Activated CD8-positive, alpha-beta T cell treated with anti-CD3 and anti-CD28 coated beads for 36 hours (primary cell): ENCODE measurements around the gene TRIM25. TPM values are rescaled to one million over a fixed set of nuclear protein-coding genes. Genes with fewer than 3 reads are reported as not detected.

Experiments
- ATAC-seq: fragments of 200-7000 bp; cut with Tn5 transposase; one replicate; pipeline ENCODE4 v1.10.0; 2021; ENCODE audit warnings: mild to moderate bottlenecking, moderate library complexity
- CTCF ChIA-PET: fragments of 350-600 bp; sonication (Branson Sonifier 250); formaldehyde crosslinking; loops from one replicate; lab custom pipeline; 2021; ENCODE audit warnings: antibody characterized with exemption; lab: Charles Lee
- POLR2A ChIA-PET: fragments of 350-600 bp; sonication (Branson Sonifier 250); formaldehyde crosslinking; loops from one replicate; lab custom pipeline; 2021; ENCODE audit warnings: antibody characterized with exemption; lab: Charles Lee
- DNase-seq: peaks from one replicate; pipeline ENCODE4 v3.0.0-alpha.2; 2020
- H3K27ac Mint-ChIP-seq: one replicate; pipeline ENCODE4 v1.8.0; 2021; ENCODE audit warnings: mild to moderate bottlenecking, mixed read lengths
- H3K27me3 Mint-ChIP-seq: one replicate; pipeline ENCODE4 v1.8.0; 2021; ENCODE audit warnings: mixed read lengths
- H3K36me3 Mint-ChIP-seq: one replicate; pipeline ENCODE4 v1.8.0; 2021; ENCODE audit warnings: low read depth, mixed read lengths
- H3K4me1 Mint-ChIP-seq: one replicate; pipeline ENCODE4 v1.8.0; 2021; ENCODE audit warnings: low read depth, mixed read lengths
- H3K4me3 Mint-ChIP-seq: one replicate; pipeline ENCODE4 v1.8.0; 2021; ENCODE audit warnings: mild to moderate bottlenecking, moderate library complexity, mixed read lengths
- H3K9me3 Mint-ChIP-seq: one replicate; pipeline ENCODE4 v1.8.0; 2021; ENCODE audit warnings: mixed read lengths
- CTCF ChIP-seq: fragments of 200-600 bp; IDR thresholded peaks from one replicate; pipeline ENCODE4 v1.8.0; 2022; ENCODE audit warnings: antibody characterized with exemption, mild to moderate bottlenecking
- intact Hi-C: fragments of 100-400 bp; cut with micrococcal nuclease; formaldehyde crosslinking; loops from one replicate; pipeline ENCODE4 v1.10.0; 2022
- total RNA-seq, 2 experiments: library from RNA; stranded (reverse); gene quantifications; one replicate each; pipeline ENCODE4 v1.2.3, GENCODE V29; 2021

Gene TRIM25
- total RNA-seq, 2 experiments from 2014 or later = 94.2 to 95.6 TPM

GRCh38 chr17:56851008-56851407 lies 62.8 kb downstream of the TRIM25 start:
- intact Hi-C loops = no loop called here
- DNase-seq (no peak), ATAC-seq (no peak)
- POLR2A ChIA-PET = interaction anchor here (1.0 to 1.7 kb wide), 5 partner anchors 9 to 48 kb away, joined by 3 to 6 read pairs (median 3); no protein-coding TSS in a partner anchor
- H3K36me3 Mint-ChIP-seq = peaks cover 41% of the 10 kb centered on the region
- CTCF ChIA-PET = interaction anchor here (0.7 to 1.7 kb wide), 3 partner anchors 12 to 89 kb away, joined by 3 to 6 read pairs (median 3); no protein-coding TSS in a partner anchor
- H3K9me3 Mint-ChIP-seq = no peaks in the 10 kb centered on the region
- no peak overlapping the region for H3K4me3 Mint-ChIP-seq
- no peak for TF ChIP-seq CTCF
- no peaks in the 10 kb centered on the region for H3K27me3 Mint-ChIP-seq
- H3K27ac Mint-ChIP-seq = no peak overlapping the region
- no peaks in the 10 kb centered on the region for H3K4me1 Mint-ChIP-seq

GRCh38 chr17:56850591-56850990 lies 63.3 kb downstream of the TRIM25 start:
- H3K27ac Mint-ChIP-seq = no peak overlapping the region
- H3K36me3 Mint-ChIP-seq = peaks cover 40% of the 10 kb centered on the region
- no peaks in the 10 kb centered on the region for H3K27me3 Mint-ChIP-seq
- no peak overlapping the region for H3K4me3 Mint-ChIP-seq
- ATAC-seq (no peak), DNase-seq (no peak)
- intact Hi-C loops = no loop called here
- CTCF ChIA-PET = interaction anchor here (0.9 to 1.7 kb wide), 2 partner anchors 23 to 89 kb away, joined by 3 to 6 read pairs; no protein-coding TSS in a partner anchor
- H3K4me1 Mint-ChIP-seq = no peaks in the 10 kb centered on the region
- no peaks in the 10 kb centered on the region for H3K9me3 Mint-ChIP-seq
- TF ChIP-seq CTCF = no peak
- POLR2A ChIA-PET = interaction anchor here (1.4 to 1.5 kb wide), 3 partner anchors 10 to 35 kb away, joined by 3 to 6 read pairs (median 4); no protein-coding TSS in a partner anchor

- Mint-ChIP-seq H3K36me3 (peaks cover 35% of the 10 kb centered on the region), H3K27ac (no peak overlapping the region), H3K27me3 (no peaks in the 10 kb centered on the region), H3K9me3 (no peaks in the 10 kb centered on the region), H3K4me3 (no peak overlapping the region), H3K4me1 (no peaks in the 10 kb centered on the region)
- ATAC-seq (no peak), DNase-seq (no peak)
- ChIA-PET CTCF (no interaction called here), POLR2A (interaction anchor here (0.6 to 1.5 kb wide), 3 partner anchors 14 to 73 kb away, joined by 3 to 6 read pairs (median 4); no protein-coding TSS in a partner anchor)
- intact Hi-C loops = no loop called here
- TF ChIP-seq CTCF = no peak
Measured at GRCh38 chr17:56849131-56849530, 64.7 kb downstream of the TRIM25 start.

GRCh38 chr17:56847106-56847505 lies 66.7 kb downstream of the TRIM25 start:
- Mint-ChIP-seq H3K4me1 (peaks cover 4% of the 10 kb centered on the region), H3K36me3 (peaks cover 26% of the 10 kb centered on the region), H3K9me3 (no peaks in the 10 kb centered on the region), H3K27me3 (no peaks in the 10 kb centered on the region), H3K4me3 (no peak overlapping the region), H3K27ac (no peak overlapping the region)
- POLR2A ChIA-PET = no interaction called here
- CTCF ChIA-PET = no interaction called here
- TF ChIP-seq CTCF = no peak
- intact Hi-C loops = no loop called here
- ATAC-seq (no peak), DNase-seq (no peak)

GRCh38 chr17:56845934-56846333 lies 67.9 kb downstream of the TRIM25 start:
- no peak for TF ChIP-seq CTCF
- ATAC-seq = no peak
- Mint-ChIP-seq H3K4me3 (no peak overlapping the region), H3K4me1 (peaks cover 6% of the 10 kb centered on the region), H3K36me3 (peaks cover 19% of the 10 kb centered on the region), H3K27me3 (no peaks in the 10 kb centered on the region), H3K27ac (no peak overlapping the region), H3K9me3 (no peaks in the 10 kb centered on the region)
- ChIA-PET CTCF (no interaction called here), POLR2A (no interaction called here)
- no peak for DNase-seq
- intact Hi-C loops = no loop called here
